Epithelial cell of alveolus of lung (primary cell): Measurements from ENCODE around the gene ELMO2. TPM values are rescaled to one million over a fixed set of nuclear protein-coding genes. Genes with fewer than 3 reads are reported as not detected.

ENCODE experiments used
- total RNA-seq: library from RNA; depleted of rRNA; stranded (reverse); fragments of >200 nt; gene quantifications from 2 replicates; pipeline ENCODE4 v1.2.1, GENCODE V29; 2015

Gene ELMO2, protein sequence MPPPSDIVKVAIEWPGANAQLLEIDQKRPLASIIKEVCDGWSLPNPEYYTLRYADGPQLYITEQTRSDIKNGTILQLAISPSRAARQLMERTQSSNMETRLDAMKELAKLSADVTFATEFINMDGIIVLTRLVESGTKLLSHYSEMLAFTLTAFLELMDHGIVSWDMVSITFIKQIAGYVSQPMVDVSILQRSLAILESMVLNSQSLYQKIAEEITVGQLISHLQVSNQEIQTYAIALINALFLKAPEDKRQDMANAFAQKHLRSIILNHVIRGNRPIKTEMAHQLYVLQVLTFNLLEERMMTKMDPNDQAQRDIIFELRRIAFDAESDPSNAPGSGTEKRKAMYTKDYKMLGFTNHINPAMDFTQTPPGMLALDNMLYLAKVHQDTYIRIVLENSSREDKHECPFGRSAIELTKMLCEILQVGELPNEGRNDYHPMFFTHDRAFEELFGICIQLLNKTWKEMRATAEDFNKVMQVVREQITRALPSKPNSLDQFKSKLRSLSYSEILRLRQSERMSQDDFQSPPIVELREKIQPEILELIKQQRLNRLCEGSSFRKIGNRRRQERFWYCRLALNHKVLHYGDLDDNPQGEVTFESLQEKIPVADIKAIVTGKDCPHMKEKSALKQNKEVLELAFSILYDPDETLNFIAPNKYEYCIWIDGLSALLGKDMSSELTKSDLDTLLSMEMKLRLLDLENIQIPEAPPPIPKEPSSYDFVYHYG
- total RNA-seq = 38.4 and 42.2 TPM in 2 replicates

DNA sequence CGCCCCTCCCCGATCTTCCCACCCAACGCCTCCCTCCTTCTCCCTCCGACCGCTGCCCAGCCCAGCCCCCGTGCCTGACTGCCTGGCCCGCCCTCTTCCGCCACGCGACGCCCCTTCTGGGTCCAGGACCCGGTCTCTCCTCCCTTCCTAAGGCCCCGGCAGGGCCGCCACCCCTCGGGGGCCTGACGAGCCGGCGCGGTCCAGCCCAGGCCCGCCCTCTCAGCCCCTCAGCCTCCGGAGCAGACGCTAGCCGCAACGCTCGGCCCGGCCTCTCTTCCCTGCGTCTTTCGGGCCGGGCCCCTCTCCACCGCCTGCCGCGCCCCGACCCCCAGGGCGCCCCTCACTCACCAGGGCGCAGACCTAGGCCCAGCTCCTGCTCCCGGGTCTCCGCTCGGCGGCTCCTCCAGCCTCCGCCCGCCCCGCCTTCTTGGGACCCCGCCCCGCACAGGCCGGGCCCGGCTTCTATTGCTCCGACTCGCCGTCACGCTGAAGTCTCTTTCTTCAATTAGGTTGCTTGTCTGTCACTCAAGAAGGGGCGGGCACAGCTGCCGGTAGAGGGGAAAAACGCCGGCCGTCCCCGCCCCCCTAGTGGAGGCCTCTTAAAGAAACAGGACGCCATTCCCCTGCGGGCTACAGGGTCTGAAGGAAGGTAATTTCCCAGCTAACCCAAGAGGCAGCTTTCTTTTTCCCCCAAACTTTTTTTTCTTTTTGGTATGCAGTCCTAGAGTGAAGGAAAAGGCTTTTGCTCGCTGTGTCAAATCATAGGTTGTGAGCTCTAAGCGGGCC is at the start of gene ELMO2:
Gene ELMO2, minus strand, starts transcription at position 416 of the 786 bp plus-strand sequence. CDS start 12,133 bp downstream, outside the sequence.

Other genes with a start within 250 kb of the ELMO2 start
- gene CDH22, start 98.1 kb downstream of the ELMO2 start, total RNA-seq = not detected in 2 replicates
- gene ZNF334, start 106.9 kb upstream of the ELMO2 start, total RNA-seq = 1.8 and 4.6 TPM in 2 replicates
- not detected in 2 replicates for gene OCSTAMP, start 144.0 kb upstream of the ELMO2 start, total RNA-seq
- gene SLC13A3, start 244.8 kb upstream of the ELMO2 start, total RNA-seq = 3.1 and 8.2 TPM in 2 replicates